HEK293 (cell line): ENCODE data around the gene TRNT1.

Source experiments
- CTCF ChIA-PET: fragments of 350-600 bp; formaldehyde crosslinking; extraction: SDS; loops from one replicate; lab custom pipeline; 2021; ENCODE audit warnings: antibody characterized with exemption; lab: Yijun Ruan, JAX
- POLR2A ChIA-PET: fragments of 300-600 bp; formaldehyde crosslinking; extraction: SDS; loops from one replicate; lab custom pipeline; 2020; ENCODE audit warnings: antibody characterized with exemption, inconsistent platforms; lab: Yijun Ruan, JAX
- H3K27ac ChIP-seq: fragments of 200-500 bp; sonication (Bioruptor generic); 2 replicates; pipeline ENCODE4 v1.5.1; 2014; ENCODE audit warnings: low read depth, low read length, control low read depth, inconsistent platforms; ENCODE audit errors: extremely low read depth
- H3K36me3 ChIP-seq, 2 experiments: fragments of 200-500 bp in 1 of 2; sonication (Bioruptor generic) in 1 of 2; 1 replicate in 1 of 2; 2 replicates in 1 of 2; pipeline ENCODE4 v1.5.1; 2014 to 2017; ENCODE audit warnings: inconsistent platforms in 2 of 2, low read length in 2 of 2; ENCODE audit not compliant: control insufficient read depth in 2 of 2, insufficient read depth in 1 of 2
- H3K4me1 ChIP-seq: fragments of 200-500 bp; sonication (Bioruptor generic); 2 replicates; pipeline ENCODE4 v1.5.1; 2014; ENCODE audit warnings: mild to moderate bottlenecking, low read length, inconsistent platforms; ENCODE audit not compliant: control insufficient read depth, insufficient read depth
- H3K4me3 ChIP-seq: 2 replicates; pipeline ENCODE4 v1.5.1; 2011; ENCODE audit warnings: low read depth, mild to moderate bottlenecking, control low read depth, low read length, moderate library complexity
- H3K9me3 ChIP-seq: fragments of 200-500 bp; sonication (Bioruptor generic); 2 replicates; pipeline ENCODE4 v1.5.1; 2014; ENCODE audit warnings: low read depth, low read length, inconsistent platforms; ENCODE audit not compliant: control insufficient read depth, insufficient read depth
- BCL11B ChIP-seq: fragments of 450-650 bp; formaldehyde crosslinking; IDR thresholded peaks from 2 replicates; pipeline ENCODE4 v1.5.1; 2016; ENCODE audit warnings: low read depth, missing biosample characterization, missing genetic modification characterization
- GLIS1 ChIP-seq: fragments of 450-650 bp; formaldehyde crosslinking; IDR thresholded peaks from 2 replicates; pipeline ENCODE4 v1.5.1; 2016; ENCODE audit warnings: missing biosample characterization, missing genetic modification characterization
- MYNN ChIP-seq: fragments of 450-650 bp; formaldehyde crosslinking; IDR thresholded peaks from 2 replicates; pipeline ENCODE4 v1.5.1; 2016; ENCODE audit warnings: missing biosample characterization, missing genetic modification characterization, borderline replicate concordance
- OSR2 ChIP-seq: fragments of 450-650 bp; formaldehyde crosslinking; IDR thresholded peaks from 2 replicates; pipeline ENCODE4 v1.5.1; 2016; ENCODE audit warnings: missing biosample characterization, missing genetic modification characterization
- ZNF114 ChIP-seq: fragments of 450-650 bp; formaldehyde crosslinking; IDR thresholded peaks from 2 replicates; pipeline ENCODE4 v1.5.0; 2017; ENCODE audit warnings: missing biosample characterization, missing genetic modification characterization
- ZNF133 ChIP-seq: fragments of 450-650 bp; formaldehyde crosslinking; IDR thresholded peaks from 2 replicates; pipeline ENCODE4 v1.5.1; 2016; ENCODE audit warnings: missing biosample characterization, missing genetic modification characterization
- ZNF174 ChIP-seq: fragments of 450-650 bp; formaldehyde crosslinking; IDR thresholded peaks from 2 replicates; pipeline ENCODE4 v1.5.0; 2017; ENCODE audit warnings: missing biosample characterization, mild to moderate bottlenecking, missing genetic modification characterization
- ZNF23 ChIP-seq: fragments of 450-650 bp; formaldehyde crosslinking; IDR thresholded peaks from 2 replicates; pipeline ENCODE4 v1.5.1; 2016; ENCODE audit warnings: missing biosample characterization, missing genetic modification characterization, borderline replicate concordance
- ZNF248 ChIP-seq: fragments of 450-650 bp; formaldehyde crosslinking; IDR thresholded peaks from 2 replicates; pipeline ENCODE4 v1.5.1; 2017; ENCODE audit warnings: missing biosample characterization, missing genetic modification characterization
- ZNF366 ChIP-seq: fragments of 450-650 bp; formaldehyde crosslinking; conservative IDR thresholded peaks from 2 replicates; pipeline ENCODE4 v1.5.1; 2016; ENCODE audit warnings: missing biosample characterization, missing genetic modification characterization
- ZNF426 ChIP-seq: fragments of 450-650 bp; formaldehyde crosslinking; IDR thresholded peaks from 2 replicates; pipeline ENCODE4 v1.5.1; 2017; ENCODE audit warnings: missing biosample characterization, missing genetic modification characterization, mild to moderate bottlenecking, inconsistent platforms, moderate library complexity
- ZNF777 ChIP-seq: fragments of 450-650 bp; formaldehyde crosslinking; IDR thresholded peaks from 2 replicates; pipeline ENCODE4 v1.5.1; 2017; ENCODE audit warnings: missing biosample characterization, missing genetic modification characterization, borderline replicate concordance
- TF ChIP-seq, protein P1 (sequence below): fragments of 450-650 bp; formaldehyde crosslinking; IDR thresholded peaks from 2 replicates; pipeline ENCODE4 v1.5.1; 2016; ENCODE audit warnings: missing biosample characterization, missing genetic modification characterization
- TF ChIP-seq, protein P2 (sequence below): fragments of 450-650 bp; formaldehyde crosslinking; IDR thresholded peaks from 2 replicates; pipeline ENCODE4 v1.5.1; 2016; ENCODE audit warnings: missing biosample characterization, missing genetic modification characterization
- TF ChIP-seq, protein P3 (sequence below): fragments of 450-650 bp; formaldehyde crosslinking; IDR thresholded peaks from 2 replicates; pipeline ENCODE4 v1.5.1; 2016; ENCODE audit warnings: missing biosample characterization, missing genetic modification characterization
- TF ChIP-seq, protein P4 (sequence below): fragments of 450-650 bp; formaldehyde crosslinking; optimal IDR thresholded peaks from 2 replicates; pipeline ENCODE3; 2016; ENCODE audit warnings: missing biosample characterization, mild to moderate bottlenecking, missing genetic modification characterization
- TF ChIP-seq, protein P5 (sequence below): fragments of 450-650 bp; formaldehyde crosslinking; IDR thresholded peaks from 2 replicates; pipeline ENCODE4 v1.5.1; 2016; ENCODE audit warnings: missing biosample characterization, missing genetic modification characterization
- TF ChIP-seq, protein P6 (sequence below): fragments of 450-650 bp; formaldehyde crosslinking; IDR thresholded peaks from 2 replicates; pipeline ENCODE4 v1.5.1; 2016; ENCODE audit warnings: missing biosample characterization, missing genetic modification characterization
- TF ChIP-seq, protein P7 (sequence below): fragments of 450-650 bp; formaldehyde crosslinking; IDR thresholded peaks from 2 replicates; pipeline ENCODE4 v1.5.1; 2016; ENCODE audit warnings: missing biosample characterization, missing genetic modification characterization

Gene TRNT1

DNA sequence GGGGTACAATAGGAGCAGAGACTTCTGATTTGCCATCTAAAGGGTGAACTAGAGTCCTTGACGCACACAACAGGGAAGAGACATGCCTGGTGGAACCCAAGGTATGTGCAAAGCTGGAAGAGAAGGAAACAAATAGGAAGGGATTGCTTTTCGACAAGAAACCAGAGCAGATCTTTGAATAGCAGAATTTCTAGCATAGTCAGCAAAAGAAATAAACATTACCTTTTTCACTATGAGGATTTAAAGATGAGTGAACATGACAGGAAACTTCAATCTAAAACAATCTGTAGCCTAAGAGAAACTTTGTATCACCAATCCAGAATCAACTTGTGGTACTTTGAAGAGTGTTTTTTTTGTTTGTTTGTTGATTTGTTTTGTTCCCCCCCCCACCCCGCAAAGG is 21.5 kb upstream of the TRNT1 start:
- CTCF ChIA-PET: no interaction called here
- Histone ChIP-seq H3K4me3 (no peak overlapping the region), H3K4me1 (peaks cover 9% of the 10 kb centered on the region; the same call in 1 of the 2 replicates), H3K27ac (no peak overlapping the region), H3K9me3 (no peaks in the 10 kb centered on the region), H3K36me3 (no peaks in the 10 kb centered on the region)
- TF ChIP-seq, protein P1, sequence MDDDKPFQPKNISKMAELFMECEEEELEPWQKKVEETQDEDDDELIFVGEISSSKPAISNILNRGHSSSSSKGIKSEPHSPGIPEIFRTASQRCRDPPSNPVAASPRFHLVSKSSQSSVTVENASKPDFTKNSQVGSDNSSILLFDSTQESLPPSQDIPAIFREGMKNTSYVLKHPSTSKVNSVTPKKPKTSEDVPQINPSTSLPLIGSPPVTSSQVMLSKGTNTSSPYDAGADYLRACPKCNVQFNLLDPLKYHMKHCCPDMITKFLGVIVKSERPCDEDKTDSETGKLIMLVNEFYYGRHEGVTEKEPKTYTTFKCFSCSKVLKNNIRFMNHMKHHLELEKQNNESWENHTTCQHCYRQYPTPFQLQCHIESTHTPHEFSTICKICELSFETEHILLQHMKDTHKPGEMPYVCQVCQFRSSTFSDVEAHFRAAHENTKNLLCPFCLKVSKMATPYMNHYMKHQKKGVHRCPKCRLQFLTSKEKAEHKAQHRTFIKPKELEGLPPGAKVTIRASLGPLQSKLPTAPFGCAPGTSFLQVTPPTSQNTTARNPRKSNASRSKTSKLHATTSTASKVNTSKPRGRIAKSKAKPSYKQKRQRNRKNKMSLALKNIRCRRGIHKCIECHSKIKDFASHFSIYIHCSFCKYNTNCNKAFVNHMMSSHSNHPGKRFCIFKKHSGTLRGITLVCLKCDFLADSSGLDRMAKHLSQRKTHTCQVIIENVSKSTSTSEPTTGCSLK (tag by site-specific recombination): no peak
- TF ChIP-seq ZNF174 (tag by site-specific recombination) (no peak), ZNF366 (tag by site-specific recombination) (no peak), ZNF248 (no peak), OSR2 (tag by site-specific recombination) (no peak)
- TF ChIP-seq, protein P2, sequence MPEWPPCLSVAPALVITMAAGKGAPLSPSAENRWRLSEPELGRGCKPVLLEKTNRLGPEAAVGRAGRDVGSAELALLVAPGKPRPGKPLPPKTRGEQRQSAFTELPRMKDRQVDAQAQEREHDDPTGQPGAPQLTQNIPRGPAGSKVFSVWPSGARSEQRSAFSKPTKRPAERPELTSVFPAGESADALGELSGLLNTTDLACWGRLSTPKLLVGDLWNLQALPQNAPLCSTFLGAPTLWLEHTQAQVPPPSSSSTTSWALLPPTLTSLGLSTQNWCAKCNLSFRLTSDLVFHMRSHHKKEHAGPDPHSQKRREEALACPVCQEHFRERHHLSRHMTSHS (tag by site-specific recombination): no peak
- TF ChIP-seq, protein P3, sequence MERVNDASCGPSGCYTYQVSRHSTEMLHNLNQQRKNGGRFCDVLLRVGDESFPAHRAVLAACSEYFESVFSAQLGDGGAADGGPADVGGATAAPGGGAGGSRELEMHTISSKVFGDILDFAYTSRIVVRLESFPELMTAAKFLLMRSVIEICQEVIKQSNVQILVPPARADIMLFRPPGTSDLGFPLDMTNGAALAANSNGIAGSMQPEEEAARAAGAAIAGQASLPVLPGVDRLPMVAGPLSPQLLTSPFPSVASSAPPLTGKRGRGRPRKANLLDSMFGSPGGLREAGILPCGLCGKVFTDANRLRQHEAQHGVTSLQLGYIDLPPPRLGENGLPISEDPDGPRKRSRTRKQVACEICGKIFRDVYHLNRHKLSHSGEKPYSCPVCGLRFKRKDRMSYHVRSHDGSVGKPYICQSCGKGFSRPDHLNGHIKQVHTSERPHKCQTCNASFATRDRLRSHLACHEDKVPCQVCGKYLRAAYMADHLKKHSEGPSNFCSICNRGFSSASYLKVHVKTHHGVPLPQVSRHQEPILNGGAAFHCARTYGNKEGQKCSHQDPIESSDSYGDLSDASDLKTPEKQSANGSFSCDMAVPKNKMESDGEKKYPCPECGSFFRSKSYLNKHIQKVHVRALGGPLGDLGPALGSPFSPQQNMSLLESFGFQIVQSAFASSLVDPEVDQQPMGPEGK (tag by site-specific recombination): no peak
- TF ChIP-seq, protein P4, sequence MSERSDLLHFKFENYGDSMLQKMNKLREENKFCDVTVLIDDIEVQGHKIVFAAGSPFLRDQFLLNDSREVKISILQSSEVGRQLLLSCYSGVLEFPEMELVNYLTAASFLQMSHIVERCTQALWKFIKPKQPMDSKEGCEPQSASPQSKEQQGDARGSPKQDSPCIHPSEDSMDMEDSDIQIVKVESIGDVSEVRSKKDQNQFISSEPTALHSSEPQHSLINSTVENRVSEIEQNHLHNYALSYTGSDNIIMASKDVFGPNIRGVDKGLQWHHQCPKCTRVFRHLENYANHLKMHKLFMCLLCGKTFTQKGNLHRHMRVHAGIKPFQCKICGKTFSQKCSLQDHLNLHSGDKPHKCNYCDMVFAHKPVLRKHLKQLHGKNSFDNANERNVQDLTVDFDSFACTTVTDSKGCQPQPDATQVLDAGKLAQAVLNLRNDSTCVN (tag by site-specific recombination): no peak
- POLR2A ChIA-PET: no interaction called here

DNA sequence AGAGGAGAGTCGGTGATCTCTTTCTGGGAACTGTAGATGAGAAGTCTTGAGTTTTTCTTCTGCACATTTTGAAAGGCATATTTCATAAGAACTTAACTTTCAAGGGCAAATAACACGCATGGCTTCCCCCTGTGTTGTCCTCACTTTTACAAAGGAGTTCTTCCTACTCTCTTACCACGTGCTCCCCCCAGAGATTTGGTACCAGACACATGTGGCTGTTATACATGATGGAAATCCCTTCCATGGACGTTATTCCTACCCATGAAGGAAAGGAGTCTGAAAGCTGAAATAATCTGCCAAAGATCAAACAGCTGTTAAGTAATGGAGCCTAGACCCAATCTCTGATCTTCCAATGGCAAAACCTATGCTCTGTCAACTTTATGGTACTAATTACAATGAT is 20.9 kb upstream of the TRNT1 start:
- TF ChIP-seq ZNF23 (tag by site-specific recombination) (no peak), MYNN (no peak), ZNF426 (tag by site-specific recombination) (no peak), BCL11B (no peak), ZNF133 (tag by site-specific recombination) (no peak), GLIS1 (tag by site-specific recombination) (no peak), ZNF777 (no peak), ZNF114 (tag by site-specific recombination) (no peak)
- TF ChIP-seq, protein P5, sequence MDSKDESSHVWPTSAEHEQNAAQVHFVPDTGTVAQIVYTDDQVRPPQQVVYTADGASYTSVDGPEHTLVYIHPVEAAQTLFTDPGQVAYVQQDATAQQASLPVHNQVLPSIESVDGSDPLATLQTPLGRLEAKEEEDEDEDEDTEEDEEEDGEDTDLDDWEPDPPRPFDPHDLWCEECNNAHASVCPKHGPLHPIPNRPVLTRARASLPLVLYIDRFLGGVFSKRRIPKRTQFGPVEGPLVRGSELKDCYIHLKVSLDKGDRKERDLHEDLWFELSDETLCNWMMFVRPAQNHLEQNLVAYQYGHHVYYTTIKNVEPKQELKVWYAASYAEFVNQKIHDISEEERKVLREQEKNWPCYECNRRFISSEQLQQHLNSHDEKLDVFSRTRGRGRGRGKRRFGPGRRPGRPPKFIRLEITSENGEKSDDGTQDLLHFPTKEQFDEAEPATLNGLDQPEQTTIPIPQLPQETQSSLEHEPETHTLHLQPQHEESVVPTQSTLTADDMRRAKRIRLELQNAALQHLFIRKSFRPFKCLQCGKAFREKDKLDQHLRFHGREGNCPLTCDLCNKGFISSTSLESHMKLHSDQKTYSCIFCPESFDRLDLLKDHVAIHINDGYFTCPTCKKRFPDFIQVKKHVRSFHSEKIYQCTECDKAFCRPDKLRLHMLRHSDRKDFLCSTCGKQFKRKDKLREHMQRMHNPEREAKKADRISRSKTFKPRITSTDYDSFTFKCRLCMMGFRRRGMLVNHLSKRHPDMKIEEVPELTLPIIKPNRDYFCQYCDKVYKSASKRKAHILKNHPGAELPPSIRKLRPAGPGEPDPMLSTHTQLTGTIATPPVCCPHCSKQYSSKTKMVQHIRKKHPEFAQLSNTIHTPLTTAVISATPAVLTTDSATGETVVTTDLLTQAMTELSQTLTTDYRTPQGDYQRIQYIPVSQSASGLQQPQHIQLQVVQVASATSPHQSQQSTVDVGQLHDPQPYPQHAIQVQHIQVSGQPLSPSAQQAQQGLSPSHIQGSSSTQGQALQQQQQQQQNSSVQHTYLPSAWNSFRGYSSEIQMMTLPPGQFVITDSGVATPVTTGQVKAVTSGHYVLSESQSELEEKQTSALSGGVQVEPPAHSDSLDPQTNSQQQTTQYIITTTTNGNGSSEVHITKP (tag by site-specific recombination): no peak
- TF ChIP-seq, protein P6, sequence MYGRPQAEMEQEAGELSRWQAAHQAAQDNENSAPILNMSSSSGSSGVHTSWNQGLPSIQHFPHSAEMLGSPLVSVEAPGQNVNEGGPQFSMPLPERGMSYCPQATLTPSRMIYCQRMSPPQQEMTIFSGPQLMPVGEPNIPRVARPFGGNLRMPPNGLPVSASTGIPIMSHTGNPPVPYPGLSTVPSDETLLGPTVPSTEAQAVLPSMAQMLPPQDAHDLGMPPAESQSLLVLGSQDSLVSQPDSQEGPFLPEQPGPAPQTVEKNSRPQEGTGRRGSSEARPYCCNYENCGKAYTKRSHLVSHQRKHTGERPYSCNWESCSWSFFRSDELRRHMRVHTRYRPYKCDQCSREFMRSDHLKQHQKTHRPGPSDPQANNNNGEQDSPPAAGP (tag by site-specific recombination): no peak
- TF ChIP-seq, protein P7, sequence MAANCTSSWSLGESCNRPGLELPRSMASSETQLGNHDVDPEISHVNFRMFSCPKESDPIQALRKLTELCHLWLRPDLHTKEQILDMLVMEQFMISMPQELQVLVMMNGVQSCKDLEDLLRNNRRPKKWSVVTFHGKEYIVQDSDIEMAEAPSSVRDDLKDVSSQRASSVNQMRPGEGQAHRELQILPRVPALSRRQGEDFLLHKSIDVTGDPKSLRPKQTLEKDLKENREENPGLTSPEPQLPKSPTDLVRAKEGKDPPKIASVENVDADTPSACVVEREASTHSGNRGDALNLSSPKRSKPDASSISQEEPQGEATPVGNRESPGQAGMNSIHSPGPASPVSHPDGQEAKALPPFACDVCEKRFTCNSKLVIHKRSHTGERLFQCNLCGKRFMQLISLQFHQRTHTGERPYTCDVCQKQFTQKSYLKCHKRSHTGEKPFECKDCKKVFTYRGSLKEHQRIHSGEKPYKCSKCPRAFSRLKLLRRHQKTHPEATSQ (tag by site-specific recombination): no peak
- H3K36me3 ChIP-seq: no peaks in the 10 kb centered on the region
- no peaks in the 10 kb centered on the region for H3K9me3 ChIP-seq
- no peak overlapping the region for H3K4me3 ChIP-seq
- ChIA-PET POLR2A (no interaction called here), CTCF (no interaction called here)
- peaks cover 9% of the 10 kb centered on the region; the same call in 1 of the 2 replicates for H3K4me1 ChIP-seq
- no peak overlapping the region for H3K27ac ChIP-seq
